ENCODE measurements around the gene SLC35F1. TPM values are rescaled to one million over a fixed set of nuclear protein-coding genes. Genes with fewer than 3 reads are reported as not detected.
A peak's percentile ranks its signal among the peaks of the same experiment; 100 is the strongest.

SLC35F1 gene
- total RNA-seq, 2 donors from 2014 or later = 0.50 to 2.3 TPM

DNA sequence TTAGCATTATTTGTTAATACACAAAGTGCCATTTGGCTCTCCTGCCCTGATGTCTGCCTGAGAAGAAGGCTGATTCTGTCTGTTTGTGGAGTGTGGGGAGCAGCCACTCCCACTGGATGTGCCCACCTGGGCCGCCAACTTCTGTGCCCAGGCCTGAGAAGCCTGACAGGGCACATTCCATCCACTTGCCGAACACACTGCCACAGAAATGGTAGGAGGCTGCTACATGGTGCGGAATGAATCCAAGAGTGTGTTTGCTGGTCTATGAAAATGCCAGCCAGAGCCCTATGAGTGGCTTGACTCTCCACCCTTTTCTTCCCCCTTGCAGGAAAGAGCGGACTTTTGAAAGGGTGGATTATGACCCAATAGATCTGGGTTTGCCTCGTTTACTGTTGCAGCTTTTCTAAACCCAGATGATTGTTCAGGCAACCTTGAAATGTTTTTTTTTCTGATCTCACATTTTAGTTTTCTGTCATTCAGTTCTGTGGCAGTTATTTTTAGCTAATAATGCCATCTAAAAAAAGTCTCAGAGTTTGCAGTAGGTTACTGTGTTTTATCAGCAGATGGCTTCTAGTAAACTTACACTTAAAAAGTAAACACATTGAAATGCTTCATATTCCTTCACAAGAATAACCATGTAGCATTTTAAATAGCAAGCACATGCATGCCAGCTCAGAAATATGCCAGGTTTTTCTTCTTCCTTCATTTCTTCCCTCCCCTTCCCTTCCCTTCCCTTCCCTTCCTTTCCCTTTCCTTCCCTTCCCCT is 196.5 kb downstream of the SLC35F1 start:
- ATAC-seq (replicated peaks in 1 of 2) = no peak

DNA sequence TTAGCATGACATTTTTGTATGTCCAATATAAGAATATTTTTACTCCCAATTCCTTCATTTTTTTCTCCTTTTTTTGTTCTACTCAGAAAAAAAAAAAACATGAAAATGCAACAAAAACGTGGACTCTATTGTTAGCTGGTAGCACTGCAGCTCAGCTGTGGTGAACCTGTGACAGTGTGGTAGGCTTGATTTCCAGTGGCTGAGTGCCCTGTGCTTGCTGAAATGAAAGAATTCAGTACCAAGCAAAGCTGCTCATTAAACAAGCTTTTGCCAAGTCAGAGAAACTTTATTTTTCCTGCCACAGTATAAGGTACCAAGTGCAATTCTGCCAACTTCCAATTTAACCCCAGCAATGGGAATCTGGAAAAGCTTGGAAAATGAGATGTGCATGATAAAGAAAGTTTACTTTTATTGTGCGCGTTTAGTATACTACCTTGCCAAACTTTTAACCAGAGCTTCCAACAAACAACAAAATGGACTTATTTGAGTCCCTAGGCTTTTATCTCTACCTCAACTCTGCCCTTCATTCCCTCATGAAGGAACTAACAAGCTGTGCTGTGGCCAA is 215.2 kb downstream of the SLC35F1 start:
- ATAC-seq (replicated peaks in 1 of 2) (no peak), DNase-seq (no peak)
- Mint-ChIP-seq H3K4me3 (no peak overlapping the region), H3K9me3 (no peaks in the 10 kb centered on the region), H3K4me1 (ENCODE audit: low read depth) (peaks cover 9% of the 10 kb centered on the region), H3K27ac (no peak overlapping the region), H3K27me3 (ENCODE audit: low read depth) (no peaks in the 10 kb centered on the region), H3K36me3 (ENCODE audit: insufficient read depth in 2 of 2) (no peaks in the 10 kb centered on the region)

More for the DNA sequence above, 196.5 kb downstream of the SLC35F1 start:
- no peaks in the 10 kb centered on the region for H3K9me3 Mint-ChIP-seq
- no peaks in the 10 kb centered on the region for H3K36me3 Mint-ChIP-seq (ENCODE audit: insufficient read depth in 2 of 2)
- H3K27me3 Mint-ChIP-seq (ENCODE audit: low read depth) = peaks cover 4% of the 10 kb centered on the region
- no peak overlapping the region for H3K27ac Mint-ChIP-seq
- DNase-seq = no peak
- H3K4me1 Mint-ChIP-seq (ENCODE audit: low read depth) = no peaks in the 10 kb centered on the region
- H3K4me3 Mint-ChIP-seq = no peak overlapping the region

- no peaks in the 10 kb centered on the region for H3K27me3 Mint-ChIP-seq (ENCODE audit: low read depth)
- peak overlapping the region in 1 of 2 donors; percentile 10 for H3K4me3 Mint-ChIP-seq
- H3K36me3 Mint-ChIP-seq (ENCODE audit: insufficient read depth in 2 of 2) = no peaks in the 10 kb centered on the region
- ATAC-seq (replicated peaks in 1 of 2) (no peak), DNase-seq (no peak)
- no peak overlapping the region for H3K27ac Mint-ChIP-seq
- no peaks in the 10 kb centered on the region for H3K9me3 Mint-ChIP-seq
- peaks cover 9% of the 10 kb centered on the region for H3K4me1 Mint-ChIP-seq (ENCODE audit: low read depth)
Measured at GRCh38 chr6:118122801-118123200, 215.7 kb downstream of the SLC35F1 start.

GRCh38 chr6:118123503-118124037 is 216.5 kb downstream of the SLC35F1 start:
- no peaks in the 10 kb centered on the region for H3K36me3 Mint-ChIP-seq (ENCODE audit: insufficient read depth in 2 of 2)
- peaks cover 9% of the 10 kb centered on the region for H3K4me1 Mint-ChIP-seq (ENCODE audit: low read depth)
- no peaks in the 10 kb centered on the region for H3K9me3 Mint-ChIP-seq
- no peaks in the 10 kb centered on the region for H3K27me3 Mint-ChIP-seq (ENCODE audit: low read depth)
- no peak overlapping the region for H3K27ac Mint-ChIP-seq
- DNase-seq (no peak), ATAC-seq (replicated peaks in 1 of 2) (peak; percentile 58 to 83)
- H3K4me3 Mint-ChIP-seq = peak overlapping the region in 1 of 2 donors; percentile 10

- DNase-seq (no peak), ATAC-seq (replicated peaks in 1 of 2) (no peak)
- Mint-ChIP-seq H3K9me3 (no peaks in the 10 kb centered on the region), H3K36me3 (ENCODE audit: insufficient read depth in 2 of 2) (no peaks in the 10 kb centered on the region), H3K27me3 (ENCODE audit: low read depth) (no peaks in the 10 kb centered on the region), H3K4me3 (no peak overlapping the region), H3K4me1 (ENCODE audit: low read depth) (peaks cover 9% of the 10 kb centered on the region), H3K27ac (no peak overlapping the region)
Measured at GRCh38 chr6:118124851-118125250, 217.8 kb downstream of the SLC35F1 start.

DNA sequence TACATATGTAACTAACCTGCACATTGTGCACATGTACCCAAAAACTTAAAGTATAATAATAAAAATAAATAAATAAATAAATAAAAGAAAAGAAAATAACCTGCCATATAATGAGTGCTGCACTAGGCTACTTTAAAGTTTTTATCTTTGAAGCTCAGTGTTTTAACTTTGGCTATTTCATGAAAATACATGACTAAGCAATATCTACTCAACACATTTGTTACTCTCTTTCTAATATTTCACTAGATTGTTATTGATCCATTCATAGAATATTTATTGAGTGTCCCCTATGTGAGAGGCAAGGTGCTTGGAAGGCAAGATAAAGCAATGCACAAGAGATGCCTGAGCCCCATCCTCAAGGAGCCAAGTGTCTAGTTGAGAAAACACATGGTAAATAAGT is 221.7 kb downstream of the SLC35F1 start:
- no peak overlapping the region for H3K27ac Mint-ChIP-seq
- no peaks in the 10 kb centered on the region for H3K27me3 Mint-ChIP-seq (ENCODE audit: low read depth)
- H3K9me3 Mint-ChIP-seq = no peaks in the 10 kb centered on the region

DNA sequence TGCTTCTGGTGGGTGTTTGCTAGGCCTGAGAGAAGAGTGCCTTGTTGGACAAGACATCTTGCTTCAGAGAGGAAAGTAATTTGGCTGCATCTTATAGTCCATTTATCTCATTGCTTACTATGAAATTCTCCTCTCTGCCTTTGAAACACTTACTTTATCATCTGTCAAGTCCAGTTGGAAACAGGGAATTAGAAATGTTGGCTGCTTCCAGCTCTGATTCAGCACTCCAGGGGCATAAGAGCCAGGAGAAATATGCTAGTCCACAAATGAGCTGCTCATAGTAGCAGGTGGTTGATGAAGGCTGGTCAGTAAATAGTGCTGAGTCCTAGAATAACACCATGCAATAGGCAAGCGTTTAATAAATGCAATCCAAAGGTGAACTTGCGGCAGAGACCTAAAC is 227.1 kb downstream of the SLC35F1 start:
- DNase-seq (no peak), ATAC-seq (replicated peaks in 1 of 2) (no peak)
- H3K36me3 Mint-ChIP-seq (ENCODE audit: insufficient read depth in 2 of 2) = no peaks in the 10 kb centered on the region
- no peaks in the 10 kb centered on the region for H3K9me3 Mint-ChIP-seq
- no peaks in the 10 kb centered on the region for H3K4me1 Mint-ChIP-seq (ENCODE audit: low read depth)
- H3K27me3 Mint-ChIP-seq (ENCODE audit: low read depth) = no peaks in the 10 kb centered on the region
- no peak overlapping the region for H3K27ac Mint-ChIP-seq
- H3K4me3 Mint-ChIP-seq = no peak overlapping the region

More for the DNA sequence above, 221.7 kb downstream of the SLC35F1 start:
- no peaks in the 10 kb centered on the region for H3K4me1 Mint-ChIP-seq (ENCODE audit: low read depth)
- no peak overlapping the region for H3K4me3 Mint-ChIP-seq
- ATAC-seq (replicated peaks in 1 of 2) = no peak
- DNase-seq = no peak
- no peaks in the 10 kb centered on the region for H3K36me3 Mint-ChIP-seq (ENCODE audit: insufficient read depth in 2 of 2)

- no peaks in the 10 kb centered on the region for H3K9me3 Mint-ChIP-seq
- H3K4me1 Mint-ChIP-seq (ENCODE audit: low read depth) = no peaks in the 10 kb centered on the region
- H3K36me3 Mint-ChIP-seq (ENCODE audit: insufficient read depth in 2 of 2) = no peaks in the 10 kb centered on the region
- no peak overlapping the region for H3K27ac Mint-ChIP-seq
- DNase-seq = no peak
- no peak for ATAC-seq (replicated peaks in 1 of 2)
- H3K27me3 Mint-ChIP-seq (ENCODE audit: low read depth) = no peaks in the 10 kb centered on the region
- no peak overlapping the region for H3K4me3 Mint-ChIP-seq
Measured at GRCh38 chr6:118134736-118135135, 227.7 kb downstream of the SLC35F1 start.

- H3K36me3 Mint-ChIP-seq (ENCODE audit: insufficient read depth in 2 of 2) = no peaks in the 10 kb centered on the region
Measured at GRCh38 chr6:118135371-118135770, 228.3 kb downstream of the SLC35F1 start.

GRCh38 chr6:118141211-118141610 is 234.1 kb downstream of the SLC35F1 start:
- no peak overlapping the region for H3K4me3 Mint-ChIP-seq
- ATAC-seq (replicated peaks in 1 of 2) (no peak), DNase-seq (no peak)
- H3K36me3 Mint-ChIP-seq (ENCODE audit: insufficient read depth in 2 of 2) = no peaks in the 10 kb centered on the region
- H3K27me3 Mint-ChIP-seq (ENCODE audit: low read depth) = no peaks in the 10 kb centered on the region
- H3K4me1 Mint-ChIP-seq (ENCODE audit: low read depth) = no peaks in the 10 kb centered on the region
- no peak overlapping the region for H3K27ac Mint-ChIP-seq
- peaks cover 0 to 2% of the 10 kb centered on the region in 2 donors for H3K9me3 Mint-ChIP-seq

More at GRCh38 chr6:118135371-118135770, 228.3 kb downstream of the SLC35F1 start:
- H3K27me3 Mint-ChIP-seq (ENCODE audit: low read depth) = no peaks in the 10 kb centered on the region
- no peak overlapping the region for H3K4me3 Mint-ChIP-seq
- no peaks in the 10 kb centered on the region for H3K9me3 Mint-ChIP-seq
- H3K4me1 Mint-ChIP-seq (ENCODE audit: low read depth) = no peaks in the 10 kb centered on the region
- no peak overlapping the region for H3K27ac Mint-ChIP-seq
- DNase-seq (no peak), ATAC-seq (replicated peaks in 1 of 2) (no peak)

DNA sequence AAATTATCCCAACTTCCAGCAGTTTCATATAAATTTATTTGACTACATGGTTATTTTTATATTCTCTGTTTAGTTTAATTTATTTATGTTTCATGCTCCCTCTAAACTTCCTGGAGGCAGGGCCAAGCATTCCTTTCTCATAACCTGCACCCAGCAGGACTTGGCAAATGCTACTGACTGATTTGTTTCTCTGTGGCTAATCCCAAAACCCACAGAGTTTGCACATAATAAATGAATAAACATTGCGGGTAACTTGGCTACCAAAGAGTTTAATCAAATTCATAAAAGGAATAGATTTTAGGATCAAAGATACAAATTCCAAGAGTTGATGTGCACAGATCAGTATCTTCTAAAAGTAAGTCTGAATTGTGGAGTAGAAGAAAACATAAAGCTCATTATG is 239.5 kb downstream of the SLC35F1 start:
- ATAC-seq (replicated peaks in 1 of 2) = no peak
- Mint-ChIP-seq H3K27me3 (ENCODE audit: low read depth) (peaks cover 11% of the 10 kb centered on the region), H3K36me3 (ENCODE audit: insufficient read depth in 2 of 2) (no peaks in the 10 kb centered on the region), H3K9me3 (peaks cover 0 to 2% of the 10 kb centered on the region in 2 donors), H3K4me3 (no peak overlapping the region), H3K27ac (no peak overlapping the region), H3K4me1 (ENCODE audit: low read depth) (no peaks in the 10 kb centered on the region)
- DNase-seq = no peak

- peaks cover 0 to 2% of the 10 kb centered on the region in 2 donors for H3K9me3 Mint-ChIP-seq
- H3K27me3 Mint-ChIP-seq (ENCODE audit: low read depth) = peaks cover 18% of the 10 kb centered on the region
- H3K4me3 Mint-ChIP-seq = no peak overlapping the region
- H3K27ac Mint-ChIP-seq = no peak overlapping the region
- no peaks in the 10 kb centered on the region for H3K4me1 Mint-ChIP-seq (ENCODE audit: low read depth)
- no peaks in the 10 kb centered on the region for H3K36me3 Mint-ChIP-seq (ENCODE audit: insufficient read depth in 2 of 2)
- DNase-seq (no peak), ATAC-seq (replicated peaks in 1 of 2) (no peak)
Measured at GRCh38 chr6:118147511-118147910, 240.4 kb downstream of the SLC35F1 start.

GRCh38 chr6:118148561-118148960 is 241.5 kb downstream of the SLC35F1 start:
- no peak overlapping the region for H3K4me3 Mint-ChIP-seq
- H3K27me3 Mint-ChIP-seq (ENCODE audit: low read depth) = peaks cover 18% of the 10 kb centered on the region
- H3K36me3 Mint-ChIP-seq (ENCODE audit: insufficient read depth in 2 of 2) = no peaks in the 10 kb centered on the region
- no peak for ATAC-seq (replicated peaks in 1 of 2)
- H3K9me3 Mint-ChIP-seq = peaks cover 0 to 2% of the 10 kb centered on the region in 2 donors
- H3K27ac Mint-ChIP-seq = no peak overlapping the region
- no peak for DNase-seq
- no peaks in the 10 kb centered on the region for H3K4me1 Mint-ChIP-seq (ENCODE audit: low read depth)
